HCT116 (cell line): Measurements from ENCODE around the gene OPCML. TPM values are rescaled to one million over a fixed set of nuclear protein-coding genes. Genes with fewer than 3 reads are reported as not detected.

Experiments used
- ATAC-seq: fragments of 200-7000 bp; cut with Tn5 transposase; 2 replicates; pipeline ENCODE4 v1.9.1; 2020; ENCODE audit warnings: mild to moderate bottlenecking, moderate library complexity
- BruUV-seq: library from RNA; stranded (reverse); fragments of 400-500 nt; replicated peaks from 2 replicates; lab custom pipeline; 2021; lab: Mats Ljungman, UMichigan
- CTCF ChIA-PET: fragments of 300-600 bp; sonication (Branson Sonifier 250); formaldehyde crosslinking; loops from one replicate; lab custom pipeline; 2021; ENCODE audit warnings: antibody characterized with exemption; lab: Charles Lee
- POLR2A ChIA-PET: fragments of 300-600, 350-600 bp; sonication (Branson Sonifier 250); formaldehyde crosslinking; loops from one replicate; lab custom pipeline; 2021; ENCODE audit warnings: antibody characterized with exemption; lab: Charles Lee
- RAD21 ChIA-PET, 2 experiments: fragments of 300-600 bp; sonication (Branson Sonifier 250); formaldehyde crosslinking; loops; one replicate each; lab custom pipeline; 2023; ENCODE audit warnings: low total read pairs in 2 of 2; ENCODE audit not compliant: uncharacterized antibody in 2 of 2, unreplicated experiment in 2 of 2, low non-redundant PET in 1 of 2; lab: Charles Lee
- DNase-seq: peaks from one replicate; pipeline ENCODE4 v3.0.0-alpha.2; 2010; ENCODE audit warnings: low read depth, low spot score
- H2AFZ ChIP-seq: fragments of 200-600 bp; shearing (Covaris generic), sonication (generic); 2 replicates; pipeline ENCODE4 v1.6.1; 2017; ENCODE audit warnings: low read depth, mixed run types, mixed read lengths, antibody characterized with exemption, low read length; ENCODE audit not compliant: poor library complexity, severe bottlenecking
- H3K27ac ChIP-seq: 2 replicates; pipeline ENCODE4 v1.5.1; 2012; ENCODE audit warnings: low read depth, low read length
- H3K27me3 ChIP-seq: fragments of 200-600 bp; sonication (generic); 2 replicates; pipeline ENCODE4 v1.6.1; 2016; ENCODE audit warnings: mixed run types, low read length, mixed read lengths; ENCODE audit not compliant: insufficient read depth
- H3K36me3 ChIP-seq, 2 experiments: fragments of 200-500 bp in 1 of 2; fragments of 200-600 bp in 1 of 2; sonication (Bioruptor generic) in 1 of 2; sonication (generic) in 1 of 2; 2 replicates each; pipeline versions ENCODE4 v1.5.1 to v1.6.1; 2014 to 2016; ENCODE audit warnings: low read length in 2 of 2, inconsistent platforms in 1 of 2, mixed read lengths in 1 of 2, mixed run types in 1 of 2; ENCODE audit not compliant: insufficient read depth in 2 of 2, control insufficient read depth in 1 of 2
- H3K4me1 ChIP-seq, 2 experiments: fragments of 200-600 bp in 1 of 2; sonication (generic) in 1 of 2; 2 replicates each; pipeline versions ENCODE4 v1.5.1 to v1.6.1; 2012 to 2017; ENCODE audit warnings: low read length in 2 of 2, inconsistent platforms in 1 of 2, mild to moderate bottlenecking in 1 of 2, mixed read lengths in 1 of 2, mixed run types in 1 of 2, moderate library complexity in 1 of 2; ENCODE audit not compliant: insufficient read depth in 2 of 2, control insufficient read depth in 1 of 2
- H3K4me2 ChIP-seq: fragments of 200-600 bp; sonication (generic); 2 replicates; pipeline ENCODE4 v1.6.1; 2017; ENCODE audit warnings: mixed run types, low read length, mixed read lengths
- H3K4me3 ChIP-seq, 2 experiments: fragments of 200-600 bp in 1 of 2; sonication (generic) in 1 of 2; replicated peaks in 1 of 2; 2 replicates each; pipeline ENCODE4 v1.5.1; 2011 to 2016; ENCODE audit warnings: low read length in 2 of 2, control low read depth in 1 of 2, low read depth in 1 of 2, mild to moderate bottlenecking in 1 of 2, mixed read lengths in 1 of 2, mixed run types in 1 of 2
- H3K79me2 ChIP-seq: fragments of 200-600 bp; sonication (generic); 2 replicates; pipeline ENCODE4 v1.6.1; 2017; ENCODE audit warnings: mild to moderate bottlenecking, mixed run types, low read length, moderate library complexity, mixed read lengths; ENCODE audit not compliant: insufficient read depth
- H3K9ac ChIP-seq: fragments of 200-600 bp; sonication (generic); 2 replicates; pipeline ENCODE4 v1.6.1; 2016; ENCODE audit warnings: low read length, mixed read lengths
- H3K9me2 ChIP-seq: fragments of 200-600 bp; sonication (generic), shearing (Covaris generic); 2 replicates; pipeline ENCODE4 v1.6.1; 2017; ENCODE audit warnings: mixed run types, mild to moderate bottlenecking, moderate library complexity; ENCODE audit not compliant: insufficient read depth
- H3K9me3 ChIP-seq, 2 experiments: fragments of 200-500 bp in 1 of 2; fragments of 200-600 bp in 1 of 2; sonication (Bioruptor generic) in 1 of 2; sonication (generic) in 1 of 2; 2 replicates each; pipeline ENCODE4 v1.6.1; 2014 to 2017; ENCODE audit warnings: low read length in 2 of 2, mixed read lengths in 2 of 2, inconsistent platforms in 1 of 2, low read depth in 1 of 2, mild to moderate bottlenecking in 1 of 2, mixed run types in 1 of 2, moderate library complexity in 1 of 2; ENCODE audit not compliant: control insufficient read depth in 1 of 2, insufficient read depth in 1 of 2
- H4K20me1 ChIP-seq: fragments of 200-600 bp; sonication (generic), shearing (Covaris generic); 2 replicates; pipeline ENCODE4 v1.6.1; 2017; ENCODE audit warnings: mixed run types, mild to moderate bottlenecking, moderate library complexity; ENCODE audit not compliant: insufficient read depth
- CEBPB ChIP-seq: IDR thresholded peaks from 2 replicates; pipeline ENCODE4 v1.6.1; 2012; ENCODE audit warnings: low read depth
- CTCF ChIP-seq, 3 experiments: fragments of 200-600 bp in 1 of 3; sonication (generic) in 1 of 3; IDR thresholded peaks in 2 of 3; conservative IDR thresholded peaks in 1 of 3; 2 replicates each; pipeline ENCODE4 v1.5.1; 2012 to 2017; ENCODE audit warnings: low read depth in 2 of 3, low read length in 2 of 3, antibody characterized with exemption in 1 of 3, borderline replicate concordance in 1 of 3, control low read depth in 1 of 3, mild to moderate bottlenecking in 1 of 3, mixed read lengths in 1 of 3, mixed run types in 1 of 3, moderate library complexity in 1 of 3; ENCODE audit not compliant: insufficient read depth in 1 of 3
- EZH2 ChIP-seq: fragments of 200-600 bp; sonication (generic); IDR thresholded peaks from 2 replicates; pipeline ENCODE4 v1.6.1; 2017; ENCODE audit warnings: antibody characterized with exemption, mixed run types
- EZH2phosphoT487 ChIP-seq: fragments of 200-600 bp; IDR thresholded peaks from 2 replicates; pipeline ENCODE4 v1.6.1; 2018; ENCODE audit warnings: antibody characterized with exemption, borderline replicate concordance
- JUND ChIP-seq: IDR thresholded peaks from 2 replicates; pipeline ENCODE4 v1.6.1; 2012
- ZFX ChIP-seq: fragments of 450-650 bp; IDR thresholded peaks from 2 replicates; pipeline ENCODE4 v1.6.1; 2017
- ZNF274 ChIP-seq: fragments of 200-500 bp; sonication (Bioruptor generic); IDR thresholded peaks from 2 replicates; pipeline ENCODE4 v1.6.1; 2014; ENCODE audit warnings: mild to moderate bottlenecking, low read depth, low read length, inconsistent platforms
- intact Hi-C: fragments of 100-400 bp; cut with micrococcal nuclease; formaldehyde crosslinking; loops from 2 replicates; pipeline ENCODE4 v1.10.0; 2022
- total RNA-seq: library from RNA; stranded (reverse); gene quantifications from one replicate; pipeline ENCODE4 v1.2.1, GENCODE V29; 2021; ENCODE audit not compliant: unreplicated experiment

OPCML gene
- total RNA-seq, 1 experiment from 2014 or later: not detected

- TF ChIP-seq EZH2phosphoT487: no peak
- no peak for TF ChIP-seq CTCF (IDR thresholded peaks at IDR 0.05 in 2 of 3, conservative IDR thresholded peaks at IDR 0.05 in 1 of 3; ENCODE audit: borderline replicate concordance in 1 of 3, insufficient read depth in 1 of 3, low read depth in 2 of 3, low read length in 2 of 3)
These were observed 673.0 kb downstream of the OPCML start (continued) for GRCh38 chr11:132859306-132859705.

DNA sequence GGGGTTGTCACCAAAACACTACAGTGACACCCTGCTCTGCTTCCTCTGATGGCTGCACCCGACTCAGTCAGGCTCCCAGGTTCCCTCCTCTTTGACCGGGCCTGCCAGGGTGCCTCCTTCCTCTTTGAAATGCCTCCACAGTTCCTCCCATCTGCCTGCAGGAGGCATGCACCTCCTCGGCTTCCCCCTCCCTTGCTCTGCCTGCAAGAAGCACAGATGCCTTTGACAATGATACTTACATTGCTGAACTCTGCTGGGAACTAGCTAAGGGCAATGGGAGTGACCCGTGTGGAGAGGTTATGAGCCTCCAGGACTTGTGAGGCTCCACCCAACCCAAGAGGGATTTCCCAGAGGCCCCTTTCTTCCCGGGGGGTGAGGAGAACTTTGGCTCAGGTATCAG is 674.1 kb downstream of the OPCML start:
- no peak for ATAC-seq
- Histone ChIP-seq H3K36me3 (no peaks in the 10 kb centered on the region), H3K27me3 (no peaks in the 10 kb centered on the region), H3K27ac (no peak overlapping the region), H3K9ac (no peak overlapping the region), H3K9me3 (peaks cover 3 to 33% of the 10 kb centered on the region in 2 experiments; a peak in 2 of 4 replicates), H3K4me3 (no peak overlapping the region), H3K4me2 (no peak overlapping the region), H4K20me1 (no peaks in the 10 kb centered on the region), H3K4me1 (no peaks in the 10 kb centered on the region), H3K9me2 (no peaks in the 10 kb centered on the region), H2AFZ (no peak overlapping the region), H3K79me2 (no peaks in the 10 kb centered on the region)
- intact Hi-C loops: no loop called here
- BruUV-seq: no TSS peak
- CTCF ChIA-PET: no interaction called here
- TF ChIP-seq ZFX (no peak), ZNF274 (no peak), EZH2 (no peak), CEBPB (no peak), JUND (no peak)
- no peak for DNase-seq
- POLR2A ChIA-PET: no interaction called here
- RAD21 ChIA-PET: no interaction called here
